Parathyroid adenoma (tissue), 2 donors: ENCODE measurements around the gene GPANK1.
A peak's percentile ranks its signal among the peaks of the same experiment; 100 is the strongest.

Source experiments
- H2AFZ ChIP-seq: fragments of 300-600 bp; sonication (generic); one replicate; pipeline ENCODE4 v1.7.0; 2017; ENCODE audit warnings: antibody characterized with exemption, mild to moderate bottlenecking
- H3K27ac ChIP-seq: fragments of 300-600 bp; sonication (generic); one replicate; pipeline ENCODE4 v1.7.0; 2017
- H3K27me3 ChIP-seq: fragments of 300-600 bp; sonication (generic); one replicate; pipeline ENCODE4 v1.7.0; 2017; ENCODE audit warnings: low read length; ENCODE audit not compliant: control insufficient read depth, insufficient read depth
- H3K36me3 ChIP-seq: fragments of 300-600 bp; sonication (generic); one replicate; pipeline ENCODE4 v1.7.0; 2017; ENCODE audit warnings: low read length; ENCODE audit not compliant: control insufficient read depth, insufficient read depth
- H3K4me1 ChIP-seq: fragments of 300-600 bp; sonication (generic); one replicate; pipeline ENCODE4 v1.7.0; 2017; ENCODE audit warnings: control low read depth
- H3K4me2 ChIP-seq: fragments of 300-600 bp; sonication (generic); one replicate; pipeline ENCODE4 v1.7.0; 2017; ENCODE audit warnings: low read length
- H3K4me3 ChIP-seq: fragments of 300-600 bp; sonication (generic); one replicate; pipeline ENCODE4 v1.7.0; 2017; ENCODE audit warnings: low read depth, low read length
- H3K79me2 ChIP-seq: fragments of 300-600 bp; sonication (generic); one replicate; pipeline ENCODE4 v1.7.0; 2017; ENCODE audit warnings: control low read depth
- H3K9ac ChIP-seq: fragments of 300-600 bp; sonication (generic); one replicate; pipeline ENCODE4 v1.7.0; 2017; ENCODE audit warnings: mild to moderate bottlenecking
- H3K9me3 ChIP-seq: fragments of 300-600 bp; sonication (generic); one replicate; pipeline ENCODE4 v1.7.0; 2017; ENCODE audit warnings: low read length; ENCODE audit not compliant: control insufficient read depth
- TF ChIP-seq, protein P1 (sequence below): fragments of 300-600 bp; sonication (generic); IDR thresholded peaks from one replicate; pipeline ENCODE4 v1.7.0; 2017; ENCODE audit warnings: antibody characterized with exemption, mild to moderate bottlenecking
- donor health status: primary hyperparathyroidism.

The GPANK1 gene

GRCh38 chr6:31701666-31702404, 37.0 kb upstream of the GPANK1 start:
- no peaks in the 10 kb centered on the region for H3K36me3 ChIP-seq
- peak overlapping the region; percentile 96 for H3K27ac ChIP-seq
- H3K4me1 ChIP-seq: peaks cover 12% of the 10 kb centered on the region
- H3K4me3 ChIP-seq: peak overlapping the region; percentile 88
- H3K9ac ChIP-seq: no peak overlapping the region
- TF ChIP-seq, protein P1, sequence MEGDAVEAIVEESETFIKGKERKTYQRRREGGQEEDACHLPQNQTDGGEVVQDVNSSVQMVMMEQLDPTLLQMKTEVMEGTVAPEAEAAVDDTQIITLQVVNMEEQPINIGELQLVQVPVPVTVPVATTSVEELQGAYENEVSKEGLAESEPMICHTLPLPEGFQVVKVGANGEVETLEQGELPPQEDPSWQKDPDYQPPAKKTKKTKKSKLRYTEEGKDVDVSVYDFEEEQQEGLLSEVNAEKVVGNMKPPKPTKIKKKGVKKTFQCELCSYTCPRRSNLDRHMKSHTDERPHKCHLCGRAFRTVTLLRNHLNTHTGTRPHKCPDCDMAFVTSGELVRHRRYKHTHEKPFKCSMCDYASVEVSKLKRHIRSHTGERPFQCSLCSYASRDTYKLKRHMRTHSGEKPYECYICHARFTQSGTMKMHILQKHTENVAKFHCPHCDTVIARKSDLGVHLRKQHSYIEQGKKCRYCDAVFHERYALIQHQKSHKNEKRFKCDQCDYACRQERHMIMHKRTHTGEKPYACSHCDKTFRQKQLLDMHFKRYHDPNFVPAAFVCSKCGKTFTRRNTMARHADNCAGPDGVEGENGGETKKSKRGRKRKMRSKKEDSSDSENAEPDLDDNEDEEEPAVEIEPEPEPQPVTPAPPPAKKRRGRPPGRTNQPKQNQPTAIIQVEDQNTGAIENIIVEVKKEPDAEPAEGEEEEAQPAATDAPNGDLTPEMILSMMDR: no peak
- no peaks in the 10 kb centered on the region for H3K9me3 ChIP-seq
- peaks cover 11% of the 10 kb centered on the region for H3K79me2 ChIP-seq
- H3K4me2 ChIP-seq: peak overlapping the region; percentile 82
- H3K27me3 ChIP-seq: no peaks in the 10 kb centered on the region
- H2AFZ ChIP-seq: peak overlapping the region; percentile 96

DNA sequence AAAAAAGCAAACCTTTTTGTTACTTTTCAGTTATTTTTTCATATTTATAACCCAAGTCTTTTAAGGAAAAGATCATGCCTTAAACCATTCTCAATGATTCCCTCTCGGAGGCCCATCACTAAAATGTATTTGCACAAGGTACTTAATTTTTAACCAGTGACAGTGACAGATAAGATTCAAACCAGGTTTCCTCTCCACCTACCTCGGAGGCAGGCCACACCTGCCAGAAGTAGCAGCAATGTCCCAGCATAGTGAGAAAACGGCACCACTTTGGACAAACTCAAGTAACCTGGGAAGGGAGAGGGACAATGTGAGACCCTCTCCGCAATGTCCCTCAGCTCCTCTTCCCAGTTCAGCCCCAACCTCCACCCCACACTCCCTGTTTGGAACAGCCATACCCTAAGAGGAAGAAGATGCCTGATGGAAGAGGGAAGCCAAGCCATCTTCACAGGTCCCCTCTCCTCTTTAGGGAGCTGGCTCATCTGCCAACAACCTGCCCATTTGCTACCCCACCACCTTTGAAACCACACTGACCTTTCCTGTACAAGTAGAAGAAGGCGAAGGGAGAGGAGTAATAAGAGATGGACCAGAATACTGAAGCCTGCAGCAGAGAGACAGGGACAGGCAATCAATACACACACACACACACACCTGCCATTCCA, 36.1 kb upstream of the GPANK1 start:
- no peaks in the 10 kb centered on the region for H3K9me3 ChIP-seq
- no peak overlapping the region for H3K27ac ChIP-seq
- no peak overlapping the region for H3K9ac ChIP-seq
- no peaks in the 10 kb centered on the region for H3K36me3 ChIP-seq
- no peaks in the 10 kb centered on the region for H3K27me3 ChIP-seq
- peaks cover 11% of the 10 kb centered on the region for H3K79me2 ChIP-seq
- no peak overlapping the region for H3K4me2 ChIP-seq
- TF ChIP-seq, protein P1: no peak
- H3K4me3 ChIP-seq: no peak overlapping the region
- H3K4me1 ChIP-seq: peaks cover 12% of the 10 kb centered on the region
- no peak overlapping the region for H2AFZ ChIP-seq

DNA sequence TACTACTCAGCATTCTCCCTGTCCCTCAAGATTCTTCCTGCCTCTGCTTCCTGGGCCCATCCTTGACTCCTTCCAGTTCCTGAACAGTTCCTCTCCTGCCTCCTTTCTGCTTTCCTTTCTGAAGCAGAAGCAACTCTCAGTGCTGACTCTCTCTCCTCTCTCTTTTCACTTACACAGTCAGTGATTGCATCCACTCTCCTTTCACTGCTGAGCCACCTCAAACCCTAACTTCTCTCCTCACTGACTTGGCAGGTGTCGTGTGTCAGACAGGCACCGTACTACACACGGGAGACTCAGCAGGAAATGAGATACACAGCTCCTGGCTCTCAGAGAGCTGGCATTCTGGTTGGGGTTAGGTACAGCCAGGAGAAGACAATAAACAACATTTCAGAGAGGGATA, 32.8 kb upstream of the GPANK1 start:
- no peaks in the 10 kb centered on the region for H3K36me3 ChIP-seq
- no peak overlapping the region for H3K4me3 ChIP-seq
- H3K4me2 ChIP-seq: no peak overlapping the region
- no peaks in the 10 kb centered on the region for H3K27me3 ChIP-seq
- no peaks in the 10 kb centered on the region for H3K9me3 ChIP-seq
- H3K79me2 ChIP-seq: peaks cover 9% of the 10 kb centered on the region
- H2AFZ ChIP-seq: no peak overlapping the region
- peaks cover 10% of the 10 kb centered on the region for H3K4me1 ChIP-seq
- no peak overlapping the region for H3K27ac ChIP-seq
- TF ChIP-seq, protein P1: no peak
- H3K9ac ChIP-seq: no peak overlapping the region

DNA sequence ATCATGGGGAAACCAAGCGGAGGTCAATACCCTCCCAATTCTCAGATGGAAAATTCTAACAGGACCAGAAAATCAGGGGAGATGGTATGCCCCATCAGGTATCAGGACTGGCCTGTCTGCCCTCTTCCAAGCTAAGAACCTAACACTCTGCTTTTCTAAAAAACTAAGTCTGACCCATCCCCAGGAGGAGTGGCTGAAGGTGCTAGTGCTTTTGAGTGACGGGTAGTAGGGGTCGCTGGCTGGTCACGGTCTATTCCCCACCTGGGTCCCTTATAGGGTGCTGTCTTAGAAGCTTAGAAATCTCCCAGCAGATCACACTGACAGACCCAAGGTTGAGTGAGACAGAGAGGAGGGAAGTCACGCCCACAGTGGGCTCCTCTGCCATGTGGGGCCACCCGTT, 28.7 kb upstream of the GPANK1 start:
- Histone ChIP-seq H3K79me2 (no peaks in the 10 kb centered on the region), H3K27ac (no peak overlapping the region), H2AFZ (no peak overlapping the region), H3K9me3 (no peaks in the 10 kb centered on the region), H3K4me2 (no peak overlapping the region), H3K9ac (no peak overlapping the region), H3K27me3 (no peaks in the 10 kb centered on the region), H3K4me3 (no peak overlapping the region), H3K4me1 (no peaks in the 10 kb centered on the region), H3K36me3 (no peaks in the 10 kb centered on the region)
- TF ChIP-seq, protein P1: no peak

GRCh38 chr6:31692886-31693285, 28.1 kb upstream of the GPANK1 start:
- Histone ChIP-seq H3K36me3 (no peaks in the 10 kb centered on the region), H3K27ac (no peak overlapping the region), H3K9ac (no peak overlapping the region)

More at GRCh38 chr6:31692886-31693285, 28.1 kb upstream of the GPANK1 start:
- Histone ChIP-seq H3K4me3 (no peak overlapping the region), H3K9me3 (no peaks in the 10 kb centered on the region), H3K4me2 (no peak overlapping the region), H3K27me3 (no peaks in the 10 kb centered on the region), H2AFZ (no peak overlapping the region), H3K4me1 (no peaks in the 10 kb centered on the region), H3K79me2 (no peaks in the 10 kb centered on the region)
- TF ChIP-seq, protein P1: no peak
